Keratinocyte (primary cell): ENCODE measurements around the gene DDR2.

ENCODE experiments used
- CTCF ChIP-seq, 3 experiments: IDR thresholded peaks in 1 of 3; conservative IDR thresholded peaks in 1 of 3; optimal IDR thresholded peaks in 1 of 3; 2 replicates in 2 of 3; 3 replicates in 1 of 3; pipeline versions ENCODE3 to v1.5.1; 2011; ENCODE audit warnings: low read length in 3 of 3, mild to moderate bottlenecking in 3 of 3, moderate library complexity in 2 of 3, control low read depth in 1 of 3, inconsistent platforms in 1 of 3; ENCODE audit not compliant: insufficient read depth in 2 of 3; ENCODE audit errors: extremely low read depth in 1 of 3
- EZH2 ChIP-seq: IDR thresholded peaks from one replicate; pipeline ENCODE4 v1.6.1; 2012; ENCODE audit warnings: inconsistent platforms, mild to moderate bottlenecking, low read length, moderate library complexity

GRCh38 chr1:162661336-162661735, 29.1 kb downstream of the DDR2 start:
- TF ChIP-seq CTCF (optimal IDR thresholded peaks at IDR 0.05 in 1 of 3, IDR thresholded peaks at IDR 0.05 in 1 of 3, conservative IDR thresholded peaks at IDR 0.05 in 1 of 3; ENCODE audit: extremely low read depth in 1 of 3, insufficient read depth in 2 of 3, low read length in 3 of 3): no peak
- no peak for TF ChIP-seq EZH2
